Panc1 (cell line): ENCODE results near the gene HNF4A. TPM values are rescaled to one million over a fixed set of nuclear protein-coding genes. Genes with fewer than 3 reads are reported as not detected.

Experiments used
- ATAC-seq: fragments of 200-7000 bp; cut with Tn5 transposase; 2 replicates; pipeline ENCODE4 v1.9.1; 2020; ENCODE audit warnings: mild to moderate bottlenecking, moderate library complexity
- BruUV-seq: library from RNA; stranded (reverse); fragments of 400-500 nt; replicated peaks from 2 replicates; lab custom pipeline; 2021; lab: Mats Ljungman, UMichigan
- CTCF ChIA-PET: fragments of 300-600 bp; sonication (Branson Sonifier 250); formaldehyde crosslinking; loops from one replicate; lab custom pipeline; 2022; ENCODE audit warnings: antibody characterized with exemption; lab: Charles Lee
- POLR2A ChIA-PET: fragments of 300-600 bp; sonication (Branson Sonifier 250); formaldehyde crosslinking; loops from one replicate; lab custom pipeline; 2022; ENCODE audit warnings: antibody characterized with exemption; lab: Charles Lee
- DNase-seq: peaks from one replicate; pipeline ENCODE4 v3.0.0-alpha.2; 2010; ENCODE audit warnings: low read depth, low spot score
- H3K27ac ChIP-seq: 2 replicates; pipeline ENCODE4 v1.5.1; 2011; ENCODE audit warnings: mild to moderate bottlenecking, low read length, inconsistent platforms
- H3K27me3 ChIP-seq: fragments of 200-500 bp; sonication (Bioruptor generic); 2 replicates; pipeline ENCODE4 v1.6.0; 2014; ENCODE audit warnings: low read length, inconsistent platforms; ENCODE audit not compliant: control insufficient read depth, insufficient read depth
- H3K36me3 ChIP-seq: fragments of 200-500 bp; sonication (Bioruptor generic); 2 replicates; pipeline ENCODE4 v1.5.1; 2014; ENCODE audit warnings: inconsistent platforms, mild to moderate bottlenecking, low read length, moderate library complexity; ENCODE audit not compliant: control insufficient read depth, insufficient read depth
- H3K4me1 ChIP-seq: 2 replicates; pipeline ENCODE4 v1.5.1; 2011; ENCODE audit warnings: inconsistent platforms, mild to moderate bottlenecking, low read length, moderate library complexity; ENCODE audit not compliant: control insufficient read depth, insufficient read depth
- H3K4me3 ChIP-seq, 2 experiments: 2 replicates each; pipeline ENCODE4 v1.5.1; 2011 to 2012; ENCODE audit warnings: low read depth in 2 of 2, low read length in 2 of 2, mild to moderate bottlenecking in 2 of 2, inconsistent platforms in 1 of 2, moderate library complexity in 1 of 2
- H3K9me3 ChIP-seq: fragments of 200-500 bp; sonication (Bioruptor generic); 2 replicates; pipeline ENCODE4 v1.5.1; 2014; ENCODE audit warnings: low read depth, mild to moderate bottlenecking, inconsistent platforms, low read length, moderate library complexity; ENCODE audit not compliant: control insufficient read depth, insufficient read depth
- CTCF ChIP-seq: fragments of 450-650 bp; IDR thresholded peaks from 2 replicates; pipeline ENCODE4 v1.5.1; 2017; ENCODE audit warnings: mild to moderate bottlenecking
- POLR2AphosphoS5 ChIP-seq: IDR thresholded peaks from 2 replicates; pipeline ENCODE4 v1.6.1; 2012; ENCODE audit warnings: mild to moderate bottlenecking, low read depth, low read length, moderate library complexity
- SIN3A ChIP-seq: IDR thresholded peaks from 2 replicates; pipeline ENCODE4 v1.6.1; 2012; ENCODE audit warnings: low read depth, mild to moderate bottlenecking, low read length, moderate library complexity, borderline replicate concordance; ENCODE audit not compliant: insufficient read depth
- TCF7L2 ChIP-seq: IDR thresholded peaks from 2 replicates; pipeline ENCODE4 v1.6.1; 2011; ENCODE audit warnings: mild to moderate bottlenecking, low read depth, low read length, inconsistent platforms
- in situ Hi-C: cut with HindIII; loops from 2 replicates; pipeline ENCODE4 v1.10.0; 2016; ENCODE audit warnings: low sequenced_read_pairs, low pct_unique_long_range_greater_than_20kb
- intact Hi-C: fragments of 100-400 bp; cut with micrococcal nuclease; formaldehyde crosslinking; loops from one replicate; pipeline ENCODE4 v1.10.0; 2022; ENCODE audit not compliant: unreplicated experiment
- total RNA-seq: library from RNA; stranded (reverse); gene quantifications from one replicate; pipeline ENCODE4 v1.2.1, GENCODE V29; 2021; ENCODE audit not compliant: unreplicated experiment
- TF ChIP-seq, protein P1 (sequence below), 2 experiments: IDR thresholded peaks; 2 replicates each; pipeline ENCODE4 v1.6.1; 2011 to 2012; ENCODE audit warnings: low read depth in 2 of 2, control low read depth in 1 of 2, low read length in 1 of 2, mild to moderate bottlenecking in 1 of 2, moderate library complexity in 1 of 2; ENCODE audit not compliant: insufficient read depth in 1 of 2

HNF4A gene
- total RNA-seq, 1 experiment from 2014 or later, result 0.28 TPM

DNA sequence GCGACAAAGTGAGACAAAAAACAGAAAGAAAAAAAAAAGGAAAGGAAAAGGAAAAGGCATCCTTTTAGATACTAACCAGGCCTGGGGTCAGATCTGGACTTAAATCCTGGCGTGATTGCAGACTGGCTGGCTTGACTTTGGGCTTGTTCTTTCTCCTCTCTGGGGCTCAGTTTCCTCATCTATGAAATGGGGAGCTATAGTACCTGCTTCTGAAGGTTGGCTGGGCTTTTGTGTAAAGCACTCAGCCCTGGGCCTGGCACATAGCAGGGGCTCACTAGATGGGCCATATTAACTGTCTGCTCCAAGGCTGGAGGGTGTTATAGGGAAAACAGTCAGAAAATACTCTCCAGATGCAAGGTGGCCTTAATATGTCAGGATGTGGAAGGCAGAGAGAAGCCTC is 19.8 kb upstream of the HNF4A start:
- ChIA-PET POLR2A (no interaction called here), CTCF (no interaction called here)
- TF ChIP-seq, protein P1, sequence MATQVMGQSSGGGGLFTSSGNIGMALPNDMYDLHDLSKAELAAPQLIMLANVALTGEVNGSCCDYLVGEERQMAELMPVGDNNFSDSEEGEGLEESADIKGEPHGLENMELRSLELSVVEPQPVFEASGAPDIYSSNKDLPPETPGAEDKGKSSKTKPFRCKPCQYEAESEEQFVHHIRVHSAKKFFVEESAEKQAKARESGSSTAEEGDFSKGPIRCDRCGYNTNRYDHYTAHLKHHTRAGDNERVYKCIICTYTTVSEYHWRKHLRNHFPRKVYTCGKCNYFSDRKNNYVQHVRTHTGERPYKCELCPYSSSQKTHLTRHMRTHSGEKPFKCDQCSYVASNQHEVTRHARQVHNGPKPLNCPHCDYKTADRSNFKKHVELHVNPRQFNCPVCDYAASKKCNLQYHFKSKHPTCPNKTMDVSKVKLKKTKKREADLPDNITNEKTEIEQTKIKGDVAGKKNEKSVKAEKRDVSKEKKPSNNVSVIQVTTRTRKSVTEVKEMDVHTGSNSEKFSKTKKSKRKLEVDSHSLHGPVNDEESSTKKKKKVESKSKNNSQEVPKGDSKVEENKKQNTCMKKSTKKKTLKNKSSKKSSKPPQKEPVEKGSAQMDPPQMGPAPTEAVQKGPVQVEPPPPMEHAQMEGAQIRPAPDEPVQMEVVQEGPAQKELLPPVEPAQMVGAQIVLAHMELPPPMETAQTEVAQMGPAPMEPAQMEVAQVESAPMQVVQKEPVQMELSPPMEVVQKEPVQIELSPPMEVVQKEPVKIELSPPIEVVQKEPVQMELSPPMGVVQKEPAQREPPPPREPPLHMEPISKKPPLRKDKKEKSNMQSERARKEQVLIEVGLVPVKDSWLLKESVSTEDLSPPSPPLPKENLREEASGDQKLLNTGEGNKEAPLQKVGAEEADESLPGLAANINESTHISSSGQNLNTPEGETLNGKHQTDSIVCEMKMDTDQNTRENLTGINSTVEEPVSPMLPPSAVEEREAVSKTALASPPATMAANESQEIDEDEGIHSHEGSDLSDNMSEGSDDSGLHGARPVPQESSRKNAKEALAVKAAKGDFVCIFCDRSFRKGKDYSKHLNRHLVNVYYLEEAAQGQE (IDR thresholded peaks at IDR 0.05; ENCODE audit: insufficient read depth in 1 of 2, low read depth in 2 of 2, low read length in 1 of 2), result no peak
- TF ChIP-seq CTCF (no peak), SIN3A (no peak), POLR2AphosphoS5 (no peak)
- intact Hi-C loops, result no loop called here
- H3K4me1 ChIP-seq, result no peaks in the 10 kb centered on the region
- H3K4me3 ChIP-seq, result no peak overlapping the region
- in situ Hi-C loops, result no loop called here
- H3K9me3 ChIP-seq, result no peaks in the 10 kb centered on the region
- H3K36me3 ChIP-seq, result no peaks in the 10 kb centered on the region
- H3K27me3 ChIP-seq, result no peaks in the 10 kb centered on the region
- H3K27ac ChIP-seq, result no peak overlapping the region
- ATAC-seq, result no peak
- no peak for DNase-seq
- no TSS peak for BruUV-seq

DNA sequence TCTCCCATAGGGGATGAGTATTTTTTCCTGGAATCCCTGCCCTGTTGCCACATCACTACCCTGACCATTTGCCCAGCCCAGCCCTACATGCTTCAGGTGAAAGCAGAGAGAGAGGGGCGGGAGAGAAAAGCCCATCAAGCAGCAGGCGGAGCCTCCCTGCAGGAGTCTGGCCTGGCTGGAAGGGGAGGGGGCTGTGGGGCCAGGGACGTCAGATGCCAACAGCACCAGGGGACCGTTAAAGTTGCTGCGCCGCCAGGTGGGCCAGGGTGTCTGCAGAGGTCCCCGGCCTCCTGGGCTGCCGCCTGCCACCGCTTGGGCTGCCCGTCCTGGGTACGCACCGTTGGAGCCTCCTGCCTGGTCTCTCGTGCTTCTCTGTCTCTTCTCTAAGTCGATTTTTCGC is 19.4 kb upstream of the HNF4A start:
- H3K27ac ChIP-seq, result no peak overlapping the region
- TF ChIP-seq, protein P1 (IDR thresholded peaks at IDR 0.05; ENCODE audit: insufficient read depth in 1 of 2, low read depth in 2 of 2, low read length in 1 of 2), result no peak
- TF ChIP-seq SIN3A (no peak), TCF7L2 (no peak), POLR2AphosphoS5 (no peak), CTCF (no peak)
- H3K27me3 ChIP-seq, result no peaks in the 10 kb centered on the region
- in situ Hi-C loops, result no loop called here
- ATAC-seq (no peak), DNase-seq (no peak)
- H3K4me3 ChIP-seq, result no peak overlapping the region
- no TSS peak for BruUV-seq
- H3K4me1 ChIP-seq, result no peaks in the 10 kb centered on the region
- ChIA-PET POLR2A (no interaction called here), CTCF (no interaction called here)
- no peaks in the 10 kb centered on the region for H3K9me3 ChIP-seq
- H3K36me3 ChIP-seq, result no peaks in the 10 kb centered on the region
- intact Hi-C loops, result no loop called here
